ENCODE measurements around the gene RNASEL.

The RNASEL gene

DNA sequence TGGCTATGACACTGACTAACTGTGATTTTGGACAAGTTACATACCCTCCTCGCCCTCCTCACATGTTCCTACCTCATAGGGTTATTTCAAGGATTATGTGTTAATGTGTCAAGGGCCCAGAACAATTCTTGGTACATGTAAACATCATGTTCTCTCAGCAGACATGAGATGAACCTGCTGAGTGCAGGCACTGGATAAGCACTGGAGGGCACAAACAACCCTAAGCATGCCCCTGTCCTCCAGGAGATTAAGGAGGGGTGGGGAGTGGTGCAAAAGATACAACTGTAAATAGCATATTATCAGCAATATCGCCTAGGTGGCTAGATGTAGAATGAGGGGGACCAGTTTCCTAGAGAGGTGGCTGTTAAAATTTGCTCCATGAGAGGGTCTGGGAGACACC, 32.9 kb upstream of the RNASEL start:
- DNase-seq (ENCODE audit: low spot score): no peak

DNA sequence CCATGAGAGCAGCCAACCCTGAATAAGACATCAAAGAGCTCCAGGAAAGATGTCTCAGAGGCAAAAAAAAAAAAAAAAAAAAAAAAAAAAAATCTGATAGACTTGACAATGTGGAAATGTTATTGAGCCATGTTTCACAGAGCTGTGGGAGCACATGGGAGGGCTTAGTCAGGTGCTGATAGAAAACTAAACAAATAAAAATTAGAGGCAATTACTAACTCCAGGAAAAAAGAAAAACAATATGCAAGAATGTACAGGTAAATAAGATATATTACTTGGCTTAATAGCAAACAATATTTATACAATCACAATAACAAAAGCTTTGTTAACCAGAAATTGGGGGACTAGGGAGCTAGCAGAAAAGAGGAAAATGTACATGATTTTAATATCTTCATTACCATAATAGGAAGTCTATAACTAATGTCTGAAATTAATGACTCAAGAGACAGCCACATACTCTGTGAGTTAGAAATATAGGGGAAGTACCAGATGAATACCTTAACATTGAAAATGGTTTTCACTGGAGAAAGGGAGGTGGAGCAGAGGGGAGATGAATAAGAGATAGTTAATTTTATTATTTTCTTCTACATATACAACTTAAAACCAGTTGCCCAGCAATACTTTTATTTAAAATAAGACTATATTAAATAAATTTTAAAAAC, 32.0 kb upstream of the RNASEL start:
- DNase-seq (ENCODE audit: low spot score): no peak

DNA sequence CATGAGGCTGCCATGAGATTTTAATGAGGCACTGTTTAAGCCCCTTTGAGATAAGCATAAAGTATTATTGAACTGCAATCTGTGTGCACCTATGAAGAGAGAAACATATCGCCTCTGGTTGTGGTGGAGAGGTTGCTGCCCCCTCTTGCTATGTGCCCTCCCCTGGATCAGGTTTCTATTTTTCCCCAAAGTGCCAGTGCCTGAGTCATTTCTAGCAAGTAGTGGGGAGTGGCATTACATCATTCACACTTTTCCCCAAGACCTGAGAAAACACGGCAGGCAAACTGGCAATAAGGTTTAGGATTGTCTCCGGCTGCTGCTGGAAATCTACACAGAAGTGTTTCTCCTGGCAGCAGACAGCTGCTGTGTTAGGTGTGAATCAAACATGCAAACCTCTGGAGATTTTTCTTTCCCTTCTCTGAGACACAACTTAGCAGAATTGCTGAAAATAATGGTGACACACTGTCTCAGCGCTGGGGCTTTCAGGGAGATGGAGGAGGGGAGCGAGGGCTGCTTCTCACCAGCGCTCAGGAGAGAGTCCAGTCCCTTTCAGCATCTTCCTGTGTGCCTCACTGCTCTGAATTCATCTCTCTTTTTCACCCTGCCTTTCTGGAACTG, 28.8 kb upstream of the RNASEL start:
- no peak for DNase-seq (ENCODE audit: low spot score)

DNA sequence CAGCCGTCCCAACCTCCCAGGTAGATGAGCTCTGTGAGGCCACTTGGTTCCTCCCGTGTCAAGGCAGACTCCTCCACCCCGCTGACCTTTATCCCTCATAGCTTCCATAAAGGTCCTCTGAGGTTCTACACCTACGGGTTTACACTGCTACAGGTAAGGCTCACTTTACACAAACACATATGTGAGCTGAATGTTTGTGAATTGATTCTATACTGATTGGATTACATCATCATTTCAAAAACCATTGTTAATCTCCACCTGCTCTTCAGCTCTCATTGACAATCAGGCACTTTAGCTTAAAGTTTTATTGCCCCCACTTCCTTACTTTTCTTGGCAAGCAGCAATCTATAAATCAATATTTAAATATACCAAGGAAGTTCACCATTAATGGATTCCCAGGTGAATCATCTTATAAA, 28.0 kb upstream of the RNASEL start:
- DNase-seq (ENCODE audit: low spot score): no peak

DNA sequence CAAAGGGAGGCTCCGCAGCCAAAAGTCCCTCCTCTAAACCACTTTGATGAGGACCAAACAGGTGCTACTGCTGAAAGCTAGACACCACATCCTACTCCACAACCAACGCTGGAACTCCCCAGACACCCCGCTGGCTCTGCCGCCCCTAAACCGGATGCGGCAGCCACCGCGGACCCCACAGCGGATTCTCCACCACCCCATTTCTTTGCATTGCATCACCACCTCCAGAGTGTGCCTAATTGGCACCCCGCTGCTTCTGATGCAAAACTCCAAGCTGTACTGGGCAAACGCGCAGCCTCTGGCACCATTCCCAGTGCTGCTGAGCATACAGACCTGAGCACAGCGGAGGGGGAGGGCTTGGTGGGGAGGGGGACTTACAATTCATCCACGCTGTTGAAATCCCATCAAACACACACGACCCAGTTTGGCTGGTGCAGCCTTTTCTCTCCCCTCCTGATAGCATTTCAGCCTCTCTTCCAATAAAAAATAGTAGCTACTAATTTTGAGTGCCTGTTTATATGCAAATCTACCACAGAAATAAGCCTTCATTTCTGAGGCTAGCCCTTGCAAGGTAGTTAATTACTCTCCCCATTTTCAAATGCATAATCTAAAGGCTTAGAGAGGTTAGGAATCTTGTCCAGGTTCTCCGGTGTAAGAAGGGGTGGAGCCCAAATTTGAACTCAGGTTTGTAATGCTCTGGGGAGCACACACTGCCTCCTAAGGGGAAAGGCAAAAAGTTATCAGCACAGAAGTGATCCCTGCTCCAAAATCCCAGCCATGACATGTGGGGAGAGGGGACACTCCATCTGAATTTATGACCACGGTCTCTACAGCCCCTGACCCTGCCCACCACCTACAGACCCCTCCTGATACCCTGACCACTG, 27.3 kb upstream of the RNASEL start:
- peak; percentile 90 for DNase-seq (ENCODE audit: low spot score)

DNA sequence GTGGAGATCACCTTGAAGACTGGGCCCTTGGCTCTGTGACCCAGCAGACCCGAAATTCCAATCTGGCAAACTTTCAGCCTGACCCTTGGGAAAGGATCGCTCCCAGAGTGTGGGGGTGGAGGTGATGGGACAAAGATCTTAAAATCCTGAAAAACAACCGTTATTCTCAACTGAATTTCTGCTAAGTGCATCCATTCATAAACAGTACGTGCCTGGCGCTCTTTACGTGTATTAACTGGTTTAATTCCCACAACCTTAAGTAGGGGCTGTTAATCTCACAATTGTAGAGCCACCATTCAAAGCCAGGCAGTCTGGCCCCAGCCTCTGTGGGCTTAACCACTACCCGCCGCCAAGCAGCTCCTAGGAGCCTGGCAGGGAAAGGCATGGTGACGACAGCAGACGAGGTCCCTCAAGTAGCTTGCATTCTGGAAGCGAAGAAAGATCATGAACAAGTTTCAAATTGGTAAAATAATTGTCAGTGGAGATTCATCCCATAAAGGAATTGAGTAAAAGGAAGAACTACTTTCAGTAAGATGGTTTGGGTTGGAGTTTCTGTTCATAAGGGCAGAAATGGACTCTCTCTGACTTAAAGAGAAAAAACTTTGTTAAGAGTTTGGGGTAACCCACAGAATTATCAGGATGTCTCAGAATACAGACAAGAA, 26.5 kb upstream of the RNASEL start:
- DNase-seq (ENCODE audit: low spot score): no peak

- DNase-seq (ENCODE audit: low spot score): no peak
These were observed 25.9 kb upstream of the RNASEL start for GRCh38 chr1:182614796-182615454.

- DNase-seq (ENCODE audit: low spot score): no peak
These were observed 22.7 kb upstream of the RNASEL start for GRCh38 chr1:182611787-182612186.

DNA sequence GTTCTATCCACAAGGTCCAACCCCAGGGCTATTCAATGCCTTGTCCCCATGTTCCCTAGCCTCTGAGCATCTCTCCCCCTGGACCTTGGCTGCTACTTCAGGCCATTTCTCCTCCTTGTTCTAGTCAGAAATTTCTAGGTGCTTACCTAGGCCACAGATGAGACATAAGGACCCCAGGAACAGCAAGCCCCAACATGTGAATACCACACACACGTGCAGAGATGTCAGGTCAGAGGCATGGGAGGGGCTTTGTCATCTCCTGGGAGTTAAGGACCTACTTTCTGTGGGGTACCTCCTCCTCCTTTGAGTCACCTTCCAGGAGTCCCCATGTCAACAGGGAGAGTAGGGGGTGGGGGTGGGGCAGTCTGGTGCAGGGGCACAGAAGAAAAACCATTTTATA, 22.3 kb upstream of the RNASEL start:
- no peak for DNase-seq (ENCODE audit: low spot score)

DNA sequence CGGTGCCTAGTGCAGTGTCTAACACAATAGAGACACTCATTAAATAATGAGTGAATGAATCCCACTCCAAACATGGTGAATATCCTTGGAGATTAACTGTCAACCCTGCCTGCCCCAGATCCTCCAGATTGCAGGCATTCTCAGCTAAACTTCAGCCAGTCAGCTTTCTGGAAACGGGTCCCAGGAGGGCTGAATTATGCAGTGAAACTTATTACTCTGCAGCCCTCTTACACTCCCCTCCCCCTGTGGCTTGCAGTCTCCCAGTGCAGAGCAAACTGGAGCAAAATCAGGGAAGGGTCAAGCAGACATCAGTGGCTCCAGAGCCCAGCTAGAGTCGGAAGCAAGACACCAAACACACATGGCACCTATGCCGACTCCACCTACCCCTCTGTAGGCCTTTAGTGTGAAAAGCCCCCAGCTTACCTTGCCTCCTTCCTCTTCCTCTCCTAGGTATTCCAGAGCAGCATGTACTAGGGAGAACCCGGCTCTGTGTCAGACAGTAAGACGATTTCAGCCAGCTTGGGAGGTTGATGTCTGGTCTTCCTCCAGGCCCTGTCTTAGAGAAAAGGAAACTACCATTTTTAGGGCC, 21.6 kb upstream of the RNASEL start:
- DNase-seq (ENCODE audit: low spot score): no peak

DNA sequence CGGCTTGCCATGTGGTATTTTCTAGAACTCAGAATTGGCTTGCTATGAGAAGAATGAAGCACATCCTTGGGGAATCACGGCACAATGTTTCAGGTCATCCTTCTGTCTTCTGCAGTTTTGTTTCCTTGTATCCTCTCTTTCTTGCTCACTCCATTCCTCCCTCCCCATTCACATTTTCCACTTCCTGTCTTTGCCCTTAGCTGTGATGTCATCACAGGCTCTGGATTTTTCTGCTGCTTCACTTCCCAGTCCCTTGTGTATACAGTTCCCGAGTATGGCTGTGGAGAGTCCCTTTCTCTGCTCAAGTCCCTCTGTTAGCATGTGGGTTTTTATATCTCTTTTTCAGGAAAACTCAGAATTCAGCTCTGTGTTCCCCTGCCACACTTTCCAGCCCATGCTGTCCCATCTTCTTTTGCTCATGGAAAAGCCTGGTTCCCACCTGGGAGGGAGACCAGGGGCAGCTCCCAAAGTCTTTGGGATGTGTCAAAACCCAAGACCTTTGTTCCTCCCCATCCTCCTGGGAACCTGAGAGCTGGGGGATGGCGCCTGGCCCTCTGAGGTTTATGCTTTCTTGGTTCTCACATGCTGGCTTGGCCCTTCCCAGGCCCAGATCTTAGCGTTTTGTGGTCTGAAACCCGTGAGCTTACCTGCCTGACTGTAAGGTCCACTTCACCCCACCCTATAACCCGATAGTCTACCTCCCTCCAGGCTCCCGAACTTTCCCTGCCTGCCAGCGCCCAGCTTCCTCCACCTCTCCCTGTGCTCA, 20.0 kb upstream of the RNASEL start:
- no peak for DNase-seq (ENCODE audit: low spot score)

- no peak for DNase-seq (ENCODE audit: low spot score)
These were observed 19.2 kb upstream of the RNASEL start for GRCh38 chr1:182608236-182608635.

GRCh38 chr1:182607566-182607965, 18.5 kb upstream of the RNASEL start:
- DNase-seq (ENCODE audit: low spot score): no peak

DNA sequence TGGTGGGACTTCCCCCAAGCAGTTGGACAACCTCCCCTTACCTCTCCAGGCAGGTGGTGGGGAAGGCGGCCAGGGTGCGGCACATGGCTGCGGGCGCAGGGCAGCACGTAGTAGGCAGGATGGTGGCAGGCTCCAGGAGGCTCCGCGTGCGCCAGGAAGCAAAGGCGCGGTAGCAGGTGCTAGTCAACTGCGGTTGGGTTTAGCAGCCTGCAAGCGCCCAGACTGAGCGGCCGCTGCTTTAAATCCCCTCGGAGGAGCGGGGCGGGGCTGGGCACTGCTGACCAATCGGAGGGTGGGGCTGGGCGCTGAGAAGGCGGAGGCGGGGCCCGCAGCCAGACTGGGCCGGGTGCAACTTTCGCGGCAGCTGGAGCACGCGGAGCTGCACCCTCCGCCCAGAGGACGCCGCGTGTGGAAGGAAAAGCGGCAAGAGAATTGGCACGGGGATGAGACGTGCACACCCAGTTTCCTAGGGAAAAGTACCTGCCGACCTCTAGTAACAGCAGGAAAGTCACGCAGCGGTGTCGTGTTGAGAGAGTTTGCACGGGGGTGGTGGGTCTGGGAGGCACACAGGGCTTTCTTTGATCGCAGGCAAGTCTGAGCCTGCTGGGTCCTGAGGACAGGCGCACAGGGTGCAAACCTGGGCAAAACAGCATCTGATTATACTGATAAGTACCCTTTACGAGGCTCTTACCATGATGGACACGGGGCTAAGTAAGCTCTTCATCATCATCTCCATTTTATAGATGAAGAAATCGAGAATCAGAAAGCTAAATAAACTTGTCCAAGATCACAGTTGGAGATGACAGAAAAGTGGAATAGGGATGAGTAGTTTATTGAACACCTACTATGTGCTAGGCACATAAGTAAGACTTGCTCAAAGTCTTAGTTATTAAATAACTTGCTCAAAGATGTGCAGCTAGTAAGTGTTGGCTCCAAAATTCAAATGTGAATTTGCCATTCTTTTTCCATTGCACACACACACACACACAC, 15.4 kb upstream of the RNASEL start, which contains the start of gene RGS16:
TSS of gene RGS16 (minus strand) at position 215 of the 990 bp plus-strand sequence. CDS start at position 85, 130 bp downstream.
- peak; percentile 93 for DNase-seq (ENCODE audit: low spot score)

DNA sequence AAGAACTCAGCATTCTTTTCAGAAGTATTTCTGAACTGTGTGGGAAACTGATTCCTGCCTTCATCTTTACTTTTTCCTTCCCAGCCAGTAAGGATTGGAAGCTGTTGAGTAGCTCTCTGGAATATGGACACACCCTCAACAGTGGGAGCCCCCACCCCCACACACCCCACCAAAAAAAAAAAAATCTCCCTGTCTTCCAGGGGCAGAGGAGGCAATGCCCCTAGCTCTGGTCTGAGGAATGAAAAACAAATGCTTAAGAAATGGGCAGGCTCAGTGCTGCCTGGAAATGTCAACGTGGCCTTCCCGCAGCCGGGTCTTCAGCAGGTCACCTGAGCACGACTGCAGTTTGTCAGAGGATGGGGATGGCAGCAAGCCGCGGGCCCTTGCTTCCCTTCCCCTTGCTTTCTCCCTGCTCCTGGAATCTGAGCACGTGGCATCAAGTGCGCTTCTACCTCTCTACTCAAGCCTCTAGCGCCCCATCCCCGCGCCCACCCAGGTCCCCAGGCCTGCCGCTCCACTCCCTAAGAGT, 14.7 kb upstream of the RNASEL start:
- DNase-seq (ENCODE audit: low spot score): no peak

DNA sequence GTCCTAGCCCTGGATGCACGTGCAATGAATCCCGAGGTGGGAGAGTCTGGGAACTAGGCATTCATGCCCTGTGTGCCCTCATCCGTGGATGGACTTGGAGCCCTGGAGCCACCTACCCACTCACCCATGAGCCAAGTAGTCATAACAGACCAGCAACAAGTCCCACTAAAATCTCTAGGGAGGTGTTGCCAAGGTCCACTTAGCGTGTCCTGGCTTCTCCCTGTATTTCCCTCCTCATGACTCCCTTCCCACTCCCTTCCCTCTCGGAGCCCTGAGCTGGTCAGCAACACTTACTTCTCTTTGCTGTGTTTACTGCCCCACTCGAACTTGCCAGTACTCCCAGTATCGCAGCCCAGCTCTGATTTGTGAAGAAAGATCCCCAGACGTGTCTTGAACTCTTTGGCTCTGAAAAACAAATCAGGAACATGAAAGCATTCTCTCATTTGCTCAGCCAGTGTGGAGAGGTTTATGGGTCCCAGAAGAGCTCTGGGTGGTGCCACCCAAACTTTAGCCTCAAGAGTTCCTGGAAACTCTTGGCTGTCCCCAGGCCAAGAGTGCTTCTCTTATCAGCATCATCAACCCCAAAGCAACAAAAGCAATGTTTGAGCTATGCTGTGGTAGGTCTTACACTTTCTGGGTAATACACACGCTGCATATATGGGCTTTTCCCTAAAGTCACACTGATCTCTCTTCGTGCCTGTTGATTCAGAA, 14.0 kb upstream of the RNASEL start:
- DNase-seq (ENCODE audit: low spot score): peak; percentile 73

DNA sequence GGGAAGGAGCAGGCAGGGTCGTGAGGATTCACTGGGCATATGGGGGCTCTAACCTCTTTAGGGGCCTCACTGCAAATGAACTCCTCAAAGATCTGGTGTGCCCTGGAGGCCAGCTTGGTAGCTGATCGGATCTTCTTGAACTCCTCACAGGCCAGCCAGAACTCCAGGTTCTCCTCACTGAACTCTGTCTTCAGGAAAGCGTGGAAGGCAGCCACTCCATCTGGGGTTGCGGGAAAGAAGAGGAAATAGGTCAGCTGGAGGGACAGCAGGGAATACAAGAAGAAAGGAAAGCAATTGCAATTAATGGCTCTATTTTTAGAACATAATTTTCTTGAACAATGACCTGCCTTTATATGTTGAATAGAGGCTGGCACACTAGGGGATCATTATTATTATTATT, 12.9 kb upstream of the RNASEL start:
- DNase-seq (ENCODE audit: low spot score): no peak

GRCh38 chr1:182601416-182601786, 12.3 kb upstream of the RNASEL start:
- DNase-seq (ENCODE audit: low spot score): peak; percentile 82
